HuH-7 (cell line): ENCODE results near the gene TRIM33.
"Not testable (repeated sequence)": the region's sequence is repeated elsewhere in the genome, so short reads cannot be mapped to it uniquely, and the experiment has no call there.

Source experiments
- DNase-seq: peaks from one replicate; pipeline ENCODE4 v3.0.0; 2011; ENCODE audit warnings: low spot score

Gene TRIM33

GRCh38 chr1:114418948-114419347, 92.1 kb downstream of the TRIM33 start:
- DNase-seq: not testable (repeated sequence)

- no peak for DNase-seq
Measured at GRCh38 chr1:114397601-114398000, 113.4 kb downstream of the TRIM33 start.

- no peak for DNase-seq
Measured at GRCh38 chr1:114395863-114396262, 115.1 kb downstream of the TRIM33 start.

GRCh38 chr1:114390960-114391359, 120.0 kb downstream of the TRIM33 start:
- DNase-seq: no peak

- no peak for DNase-seq
Measured at GRCh38 chr1:114390361-114390760, 120.6 kb downstream of the TRIM33 start.

- DNase-seq: no peak
Measured at GRCh38 chr1:114388432-114389003, 122.5 kb downstream of the TRIM33 start.

- DNase-seq: not testable (repeated sequence)
Measured at GRCh38 chr1:114387585-114387984, 123.4 kb downstream of the TRIM33 start.

GRCh38 chr1:114387010-114387360, 124.0 kb downstream of the TRIM33 start:
- DNase-seq: no peak

- no peak for DNase-seq
Measured at GRCh38 chr1:114386129-114387009, 124.6 kb downstream of the TRIM33 start.

GRCh38 chr1:114384922-114385321, 126.1 kb downstream of the TRIM33 start:
- DNase-seq: no peak

GRCh38 chr1:114379987-114380386, 131.0 kb downstream of the TRIM33 start:
- DNase-seq: no peak

GRCh38 chr1:114379358-114379757, 131.6 kb downstream of the TRIM33 start:
- no peak for DNase-seq

- DNase-seq: no peak
Measured at GRCh38 chr1:114377356-114377755, 133.6 kb downstream of the TRIM33 start.

- no peak for DNase-seq
Measured at GRCh38 chr1:114369930-114370329, 141.1 kb downstream of the TRIM33 start.

- DNase-seq: not testable (repeated sequence)
Measured at GRCh38 chr1:114369266-114369919, 141.6 kb downstream of the TRIM33 start.

GRCh38 chr1:114368560-114369255, 142.3 kb downstream of the TRIM33 start:
- DNase-seq: no peak

- no peak for DNase-seq
Measured at GRCh38 chr1:114367810-114368209, 143.2 kb downstream of the TRIM33 start.

GRCh38 chr1:114363230-114363629, 147.8 kb downstream of the TRIM33 start:
- DNase-seq: not testable (repeated sequence)

- DNase-seq: no peak
Measured at GRCh38 chr1:114359791-114360190, 151.2 kb downstream of the TRIM33 start.

GRCh38 chr1:114355240-114355639, 155.8 kb downstream of the TRIM33 start:
- no peak for DNase-seq

GRCh38 chr1:114353262-114353661, 157.7 kb downstream of the TRIM33 start:
- DNase-seq: no peak

- no peak for DNase-seq
Measured at GRCh38 chr1:114352797-114353196, 158.2 kb downstream of the TRIM33 start.
